HepG2 (cell line): ENCODE results near the gene GPR4. TPM values are rescaled to one million over a fixed set of nuclear protein-coding genes. Genes with fewer than 3 reads are reported as not detected.

ENCODE experiments used
- ATAD3A ChIP-seq: sonication (generic); formaldehyde crosslinking; IDR thresholded peaks from 2 replicates; pipeline ENCODE4 v1.4.0; 2020; ENCODE audit warnings: missing genetic modification reagents
- CHCHD3 ChIP-seq: sonication (generic); formaldehyde crosslinking; IDR thresholded peaks from 2 replicates; pipeline ENCODE4 v1.8.0; 2022; ENCODE audit warnings: mild to moderate bottlenecking, missing genetic modification reagents, moderate library complexity
- ESRRA ChIP-seq: sonication (generic); formaldehyde crosslinking; IDR thresholded peaks from 2 replicates; pipeline ENCODE4 v1.5.1; 2020; ENCODE audit warnings: mild to moderate bottlenecking, low read depth, missing genetic modification reagents
- HIVEP1 ChIP-seq: sonication (generic); formaldehyde crosslinking; IDR thresholded peaks from 2 replicates; pipeline ENCODE4 v1.4.0; 2020; ENCODE audit warnings: mild to moderate bottlenecking, missing genetic modification reagents
- HNRNPLL ChIP-seq: fragments of 200-400 bp; formaldehyde crosslinking; IDR thresholded peaks from 2 replicates; pipeline ENCODE4 v1.6.1; 2017; ENCODE audit warnings: mild to moderate bottlenecking, low read depth, low read length; ENCODE audit not compliant: poor library complexity, severe bottlenecking
- HOXA3 ChIP-seq: sonication (generic); formaldehyde crosslinking; IDR thresholded peaks from 2 replicates; pipeline ENCODE4 v1.5.0; 2020; ENCODE audit warnings: missing genetic modification reagents
- KLF11 ChIP-seq: IDR thresholded peaks from 2 replicates; pipeline ENCODE4 v1.6.1; 2016; ENCODE audit warnings: missing compliant biosample characterization
- KLF9 ChIP-seq: IDR thresholded peaks from 2 replicates; pipeline ENCODE4 v1.6.1; 2016; ENCODE audit warnings: low read depth
- MED8 ChIP-seq: sonication (generic); formaldehyde crosslinking; IDR thresholded peaks from 2 replicates; pipeline ENCODE4 v1.8.1; 2023; ENCODE audit warnings: mild to moderate bottlenecking, missing genetic modification reagents; ENCODE audit not compliant: insufficient replicate concordance
- MTF2 ChIP-seq: sonication (generic); formaldehyde crosslinking; IDR thresholded peaks from 2 replicates; pipeline ENCODE4 v1.5.0; 2020; ENCODE audit warnings: missing genetic modification reagents, borderline replicate concordance
- MZF1 ChIP-seq: sonication (generic); formaldehyde crosslinking; IDR thresholded peaks from 2 replicates; pipeline ENCODE4 v1.8.1; 2023; ENCODE audit warnings: mild to moderate bottlenecking, missing genetic modification reagents, borderline replicate concordance
- NRL ChIP-seq: sonication (generic); formaldehyde crosslinking; IDR thresholded peaks from 2 replicates; pipeline ENCODE4 v1.5.0; 2020; ENCODE audit warnings: missing genetic modification reagents, mild to moderate bottlenecking, moderate library complexity, borderline replicate concordance
- REPIN1 ChIP-seq: sonication (generic); formaldehyde crosslinking; IDR thresholded peaks from 2 replicates; pipeline ENCODE4 v1.8.0; 2022; ENCODE audit warnings: missing genetic modification reagents, low read depth, mild to moderate bottlenecking, borderline replicate concordance
- SOX13 ChIP-seq, 3 experiments: fragments of 450-650 bp in 1 of 3; sonication (generic) in 1 of 3; formaldehyde crosslinking in 1 of 3; IDR thresholded peaks in 2 of 3; conservative IDR thresholded peaks in 1 of 3; 2 replicates each; pipeline versions ENCODE4 v1.5.0 to v1.6.1; 2016 to 2020; ENCODE audit warnings: antibody characterized with exemption in 1 of 3, mild to moderate bottlenecking in 1 of 3, missing compliant biosample characterization in 1 of 3, missing genetic modification reagents in 1 of 3, moderate library complexity in 1 of 3
- SYNCRIP ChIP-seq: fragments of 200-400 bp; formaldehyde crosslinking; IDR thresholded peaks from 2 replicates; pipeline ENCODE4 v1.6.1; 2018; ENCODE audit warnings: mild to moderate bottlenecking, low read depth, low read length; ENCODE audit not compliant: insufficient read depth
- U2AF1 ChIP-seq: fragments of 200-400 bp; formaldehyde crosslinking; optimal IDR thresholded peaks from 2 replicates; pipeline ENCODE3; 2017; ENCODE audit warnings: mild to moderate bottlenecking, low read depth, low read length
- ZFP62 ChIP-seq: sonication (generic); formaldehyde crosslinking; IDR thresholded peaks from 2 replicates; pipeline ENCODE4 v1.4.0; 2020; ENCODE audit warnings: missing genetic modification reagents
- ZFY ChIP-seq: sonication (generic); formaldehyde crosslinking; IDR thresholded peaks from 2 replicates; pipeline ENCODE4 v1.4.0; 2020; ENCODE audit warnings: missing genetic modification reagents
- ZNF143 ChIP-seq: sonication (generic); formaldehyde crosslinking; IDR thresholded peaks from 2 replicates; pipeline ENCODE4 v1.4.0; 2020; ENCODE audit warnings: missing genetic modification reagents
- ZNF484 ChIP-seq: sonication (generic); formaldehyde crosslinking; IDR thresholded peaks from 2 replicates; pipeline ENCODE4 v1.5.1; 2020; ENCODE audit warnings: mild to moderate bottlenecking, low read depth, missing genetic modification reagents, borderline replicate concordance
- polyA plus RNA-seq, 8 experiments: library from polyadenylated mRNA; depleted of rRNA in 3 of 8; stranded (reverse) in 7 of 8; unstranded in 1 of 8; fragments of >200 nt; fragmentation: Illumina TruSeq in 4 of 8; extraction: Trizol in 4 of 8; gene quantifications; 2 replicates each; pipeline versions ENCODE4 v1.2.1 to v1.2.3, GENCODE V29; 2011 to 2016; ENCODE audit warnings: low read depth in 4 of 8, missing spikeins in 1 of 8, mixed read lengths in 1 of 8; ENCODE audit not compliant: insufficient read depth in 1 of 8
- total RNA-seq, 5 experiments: library from RNA; depleted of rRNA; stranded (reverse); fragments of >200 nt; fragmentation: Illumina TruSeq; extraction: Trizol; gene quantifications; 2 replicates each; pipeline ENCODE4 v1.2.3, GENCODE V29; 2016; ENCODE audit warnings: low read depth in 1 of 5
- TF ChIP-seq, protein P1 (sequence below): sonication (generic); formaldehyde crosslinking; IDR thresholded peaks from 2 replicates; pipeline ENCODE4 v1.5.1; 2020; ENCODE audit warnings: missing genetic modification reagents, mild to moderate bottlenecking, borderline replicate concordance
- TF ChIP-seq, protein P2 (sequence below): sonication (generic); formaldehyde crosslinking; IDR thresholded peaks from 2 replicates; pipeline ENCODE4 v1.4.0; 2020; ENCODE audit warnings: low read depth, mild to moderate bottlenecking, missing genetic modification reagents
- TF ChIP-seq, protein P3 (sequence below): sonication (generic); formaldehyde crosslinking; IDR thresholded peaks from 2 replicates; pipeline ENCODE4 v1.5.0; 2020; ENCODE audit warnings: missing genetic modification reagents, mild to moderate bottlenecking, borderline replicate concordance
- TF ChIP-seq, protein P4 (sequence below): IDR thresholded peaks from 2 replicates; pipeline ENCODE4 v1.6.1; 2016; ENCODE audit warnings: missing genetic modification reagents, missing compliant biosample characterization
- TF ChIP-seq, protein P5 (sequence below): IDR thresholded peaks from 2 replicates; pipeline ENCODE4 v1.6.1; 2016; ENCODE audit warnings: mild to moderate bottlenecking

GPR4 gene
- total and polyA plus RNA-seq, 2 of the 13 experiments (the other 11 are each of a cell fraction or from before 2014, with no cell fraction given): 0.15 TPM; not detected in 1

DNA sequence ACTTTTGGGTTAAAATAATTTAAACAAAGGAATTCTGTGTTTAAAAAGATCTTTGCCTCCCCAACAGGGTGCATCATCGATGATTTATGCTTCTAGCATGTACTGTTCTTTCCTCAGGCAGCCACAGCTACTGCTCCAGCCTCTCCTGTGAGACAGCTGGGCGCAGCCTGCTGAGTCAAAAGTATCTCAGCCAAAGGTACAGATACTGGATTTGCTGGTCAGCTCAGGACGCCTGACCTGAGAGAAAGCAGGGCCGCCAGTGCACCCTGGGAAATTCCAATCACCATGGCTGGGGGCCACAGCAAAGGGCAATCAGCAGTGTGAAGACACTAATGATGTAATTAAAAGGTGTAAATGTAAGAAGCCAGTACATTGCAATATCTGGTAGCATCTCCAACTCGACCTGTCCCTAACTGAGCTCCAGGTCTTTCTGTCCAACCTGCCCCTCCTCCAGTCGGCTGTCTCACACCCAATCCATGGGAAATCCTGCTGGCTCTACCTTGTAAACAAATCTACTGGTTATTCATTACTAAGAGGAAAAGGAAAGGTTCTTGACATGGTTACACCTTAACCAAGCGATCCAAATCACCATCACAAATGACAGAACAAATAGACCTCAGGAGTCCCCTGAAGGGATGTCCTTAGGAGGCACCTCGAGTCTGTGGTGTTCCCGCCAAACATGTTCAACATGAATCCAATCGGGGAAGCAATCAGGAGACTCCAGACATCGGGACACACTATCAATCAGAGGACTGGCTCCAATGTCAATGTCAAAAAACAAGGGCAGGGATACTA, 24.7 kb downstream of the GPR4 start (continued):
- TF ChIP-seq SOX13 (IDR thresholded peaks at IDR 0.05) (no peak), SOX13 (CRISPR knock-in tag; conservative IDR thresholded peaks at IDR 0.05 in 1 of 2, IDR thresholded peaks at IDR 0.05 in 1 of 2) (peak in 1 of 2 experiments; percentile 25; a peak in 1 of 4 replicates), SYNCRIP (no peak), MZF1 (no peak), MTF2 (CRISPR knock-in tag) (no peak), ZFP62 (no peak), ZNF484 (CRISPR knock-in tag) (no peak), HOXA3 (CRISPR knock-in tag) (no peak; the same call in 1 of the 2 replicates), U2AF1 (no peak), ZNF143 (CRISPR knock-in tag) (peak; percentile 80), ESRRA (CRISPR knock-in tag) (no peak), NRL (CRISPR knock-in tag) (no peak), MED8 (CRISPR knock-in tag) (no peak), ZFY (CRISPR knock-in tag) (no peak), CHCHD3 (no peak), KLF11 (CRISPR knock-in tag) (peak; percentile 57; the same call in 1 of the 2 replicates), REPIN1 (CRISPR knock-in tag) (no peak; the same call in 1 of the 2 replicates), HNRNPLL (no peak), HIVEP1 (CRISPR knock-in tag) (peak; percentile 91), KLF9 (CRISPR knock-in tag) (no peak), ATAD3A (CRISPR knock-in tag) (no peak)
- TF ChIP-seq, protein P1, sequence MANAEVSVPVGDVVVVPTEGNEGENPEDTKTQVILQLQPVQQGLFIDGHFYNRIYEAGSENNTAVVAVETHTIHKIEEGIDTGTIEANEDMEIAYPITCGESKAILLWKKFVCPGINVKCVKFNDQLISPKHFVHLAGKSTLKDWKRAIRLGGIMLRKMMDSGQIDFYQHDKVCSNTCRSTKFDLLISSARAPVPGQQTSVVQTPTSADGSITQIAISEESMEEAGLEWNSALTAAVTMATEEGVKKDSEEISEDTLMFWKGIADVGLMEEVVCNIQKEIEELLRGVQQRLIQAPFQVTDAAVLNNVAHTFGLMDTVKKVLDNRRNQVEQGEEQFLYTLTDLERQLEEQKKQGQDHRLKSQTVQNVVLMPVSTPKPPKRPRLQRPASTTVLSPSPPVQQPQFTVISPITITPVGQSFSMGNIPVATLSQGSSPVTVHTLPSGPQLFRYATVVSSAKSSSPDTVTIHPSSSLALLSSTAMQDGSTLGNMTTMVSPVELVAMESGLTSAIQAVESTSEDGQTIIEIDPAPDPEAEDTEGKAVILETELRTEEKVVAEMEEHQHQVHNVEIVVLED (CRISPR knock-in tag): peak; percentile 66; the same call in 1 of the 2 replicates
- TF ChIP-seq, protein P2, sequence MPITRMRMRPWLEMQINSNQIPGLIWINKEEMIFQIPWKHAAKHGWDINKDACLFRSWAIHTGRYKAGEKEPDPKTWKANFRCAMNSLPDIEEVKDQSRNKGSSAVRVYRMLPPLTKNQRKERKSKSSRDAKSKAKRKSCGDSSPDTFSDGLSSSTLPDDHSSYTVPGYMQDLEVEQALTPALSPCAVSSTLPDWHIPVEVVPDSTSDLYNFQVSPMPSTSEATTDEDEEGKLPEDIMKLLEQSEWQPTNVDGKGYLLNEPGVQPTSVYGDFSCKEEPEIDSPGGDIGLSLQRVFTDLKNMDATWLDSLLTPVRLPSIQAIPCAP (CRISPR knock-in tag): no peak
- TF ChIP-seq, protein P3, sequence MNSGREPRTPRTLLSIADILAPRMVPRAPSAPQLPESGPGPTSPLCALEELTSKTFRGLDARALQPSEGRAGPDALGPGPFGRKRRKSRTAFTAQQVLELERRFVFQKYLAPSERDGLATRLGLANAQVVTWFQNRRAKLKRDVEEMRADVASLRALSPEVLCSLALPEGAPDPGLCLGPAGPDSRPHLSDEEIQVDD (CRISPR knock-in tag): no peak
- TF ChIP-seq, protein P4, sequence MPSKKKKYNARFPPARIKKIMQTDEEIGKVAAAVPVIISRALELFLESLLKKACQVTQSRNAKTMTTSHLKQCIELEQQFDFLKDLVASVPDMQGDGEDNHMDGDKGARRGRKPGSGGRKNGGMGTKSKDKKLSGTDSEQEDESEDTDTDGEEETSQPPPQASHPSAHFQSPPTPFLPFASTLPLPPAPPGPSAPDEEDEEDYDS (CRISPR knock-in tag): peak; percentile 27; the same call in 1 of the 2 replicates
- TF ChIP-seq, protein P5, sequence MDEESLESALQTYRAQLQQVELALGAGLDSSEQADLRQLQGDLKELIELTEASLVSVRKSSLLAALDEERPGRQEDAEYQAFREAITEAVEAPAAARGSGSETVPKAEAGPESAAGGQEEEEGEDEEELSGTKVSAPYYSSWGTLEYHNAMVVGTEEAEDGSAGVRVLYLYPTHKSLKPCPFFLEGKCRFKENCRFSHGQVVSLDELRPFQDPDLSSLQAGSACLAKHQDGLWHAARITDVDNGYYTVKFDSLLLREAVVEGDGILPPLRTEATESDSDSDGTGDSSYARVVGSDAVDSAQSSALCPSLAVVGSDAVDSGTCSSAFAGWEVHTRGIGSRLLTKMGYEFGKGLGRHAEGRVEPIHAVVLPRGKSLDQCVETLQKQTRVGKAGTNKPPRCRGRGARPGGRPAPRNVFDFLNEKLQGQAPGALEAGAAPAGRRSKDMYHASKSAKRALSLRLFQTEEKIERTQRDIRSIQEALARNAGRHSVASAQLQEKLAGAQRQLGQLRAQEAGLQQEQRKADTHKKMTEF (CRISPR knock-in tag): no peak; the same call in 1 of the 2 replicates
